Activated CD8-positive, alpha-beta memory T cell treated with anti-CD3 and anti-CD28 coated beads for 48 hours (primary cell): Measurements from ENCODE around the gene SLC25A11.

ENCODE experiments used
- DNase-seq, 3 experiments: peaks; one replicate each; pipeline ENCODE4 v3.0.0-alpha.2; 2020; ENCODE audit warnings: low read depth in 2 of 3, low spot score in 2 of 3

Gene SLC25A11

DNA sequence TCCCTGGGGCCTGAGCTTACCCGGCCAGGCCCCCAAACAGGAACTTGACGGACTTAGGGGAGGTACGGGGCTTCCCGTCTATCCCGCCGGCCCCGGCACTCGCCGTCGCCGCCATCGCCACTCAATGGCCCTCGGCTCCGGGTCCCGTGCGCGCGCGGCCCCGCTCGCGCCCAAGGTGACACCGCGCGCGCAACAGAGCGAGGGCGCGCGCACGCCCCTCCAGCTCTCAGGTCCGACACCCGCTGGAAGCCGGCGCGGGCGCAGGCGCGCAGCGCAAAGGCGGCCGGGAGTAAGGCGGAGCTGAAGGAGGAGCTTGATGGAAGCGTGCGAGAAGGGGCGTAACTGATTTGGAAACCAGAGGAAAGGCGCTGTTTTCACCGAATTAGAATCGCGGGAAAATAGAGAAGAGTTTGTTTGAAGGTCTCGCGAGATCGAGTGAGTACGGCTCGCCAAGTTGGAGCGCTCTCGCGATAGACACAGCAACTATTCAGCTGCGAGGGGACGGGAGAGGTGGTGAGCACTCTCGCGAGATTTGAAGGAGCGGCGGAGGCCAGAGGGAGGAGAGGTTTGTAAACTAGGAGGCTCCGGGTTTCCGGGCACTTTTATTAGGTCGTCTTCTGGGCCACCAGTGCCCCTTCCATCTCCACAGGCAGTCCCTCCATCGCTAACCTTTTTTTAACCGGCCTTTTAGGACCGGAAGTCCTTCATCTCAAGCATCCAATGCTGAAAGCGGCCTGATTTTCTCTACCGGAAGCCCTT, at the start of gene SLC25A11, which contains the start of gene RNF167:
Gene SLC25A11, minus strand, starts transcription at position 251 of the 759 bp plus-strand sequence. Its CDS starts 136 bp downstream, at position 115.
Gene RNF167, plus strand, starts transcription at position 473 of the 759 bp plus-strand sequence. CDS start 642 bp downstream, outside the sequence.
- DNase-seq = peak; percentile 78 to 96 (median 85)

- DNase-seq = no peak
Measured at GRCh38 chr17:4987767-4988567, 48.1 kb upstream of the SLC25A11 start.

- DNase-seq = peak; percentile 67 to 84 (median 72)
Measured at GRCh38 chr17:4986951-4987766, 47.3 kb upstream of the SLC25A11 start, which contains the start of gene CAMTA2. Gene CAMTA2 (minus strand): TSS chr17:4987675. CDS start chr17:4986222, 1,453 bp downstream.

- DNase-seq = no peak
Measured at GRCh38 chr17:4986403-4986802, 46.6 kb upstream of the SLC25A11 start.

DNA sequence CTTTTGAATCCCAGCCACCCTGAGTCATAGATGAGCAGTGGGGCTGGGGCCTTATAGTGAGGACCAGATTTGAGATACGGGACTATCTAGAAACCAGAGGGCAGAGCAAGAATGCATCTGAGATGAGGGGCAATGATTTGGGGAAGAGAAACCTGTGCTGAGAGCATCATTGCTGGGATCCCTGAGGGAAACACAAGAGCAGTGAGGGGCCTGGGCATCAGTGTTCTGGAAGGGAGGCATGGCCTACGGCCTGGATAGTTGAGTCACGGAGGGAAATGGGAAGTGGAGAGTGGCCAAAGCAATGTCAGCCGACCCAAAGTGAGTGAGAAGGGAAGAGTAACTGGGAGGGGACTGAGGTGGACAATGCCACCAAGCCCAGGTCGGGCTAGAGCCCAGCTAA, 42.5 kb upstream of the SLC25A11 start:
- no peak for DNase-seq

DNA sequence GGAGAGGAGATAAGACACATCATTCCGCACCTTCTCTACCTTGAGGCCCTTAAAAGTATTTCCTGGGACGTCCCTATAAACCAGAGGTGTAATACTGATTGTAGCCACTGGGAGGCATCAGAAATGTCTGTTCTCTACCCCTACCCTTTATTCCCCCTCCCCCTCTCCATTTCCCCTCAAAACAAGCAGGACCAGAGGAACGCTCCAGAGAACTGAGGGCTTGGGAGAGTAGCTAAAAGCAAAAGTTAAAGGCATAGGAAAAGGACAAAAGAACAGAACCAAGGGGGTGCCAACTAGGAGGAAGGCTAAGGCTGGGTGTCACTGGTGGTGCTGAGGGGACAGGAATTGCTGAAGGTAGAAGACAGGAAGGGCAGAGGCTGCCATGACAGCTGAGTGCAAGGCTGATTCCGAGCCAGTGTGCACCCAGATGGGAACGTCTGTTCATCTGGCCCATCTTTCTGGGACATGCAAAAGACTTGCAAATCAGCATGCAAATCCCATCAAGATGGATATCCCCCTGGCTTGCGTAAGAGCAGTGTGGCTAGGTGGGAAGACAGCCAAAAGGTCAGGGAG, 40.9 kb upstream of the SLC25A11 start:
- no peak for DNase-seq

DNA sequence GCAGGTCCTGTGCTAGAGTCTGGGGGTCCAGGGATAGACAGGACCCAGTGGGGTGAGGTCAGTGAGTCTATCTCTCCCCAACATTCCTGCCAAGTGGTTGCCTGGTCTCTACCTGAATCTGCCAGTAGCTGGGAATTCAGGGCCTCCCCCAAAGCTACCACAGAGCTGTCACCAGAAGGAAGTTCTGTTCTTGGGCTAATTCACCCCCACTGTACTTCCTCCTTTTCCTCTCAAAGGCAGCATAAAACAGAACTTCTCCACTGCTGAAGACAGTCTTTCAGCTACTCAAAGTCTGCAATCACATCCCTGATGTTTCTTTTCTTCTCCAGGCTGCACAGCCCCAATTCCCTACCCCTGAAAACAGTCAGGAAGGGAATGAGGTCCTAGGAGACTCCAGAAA, 38.9 kb upstream of the SLC25A11 start:
- DNase-seq = no peak

DNA sequence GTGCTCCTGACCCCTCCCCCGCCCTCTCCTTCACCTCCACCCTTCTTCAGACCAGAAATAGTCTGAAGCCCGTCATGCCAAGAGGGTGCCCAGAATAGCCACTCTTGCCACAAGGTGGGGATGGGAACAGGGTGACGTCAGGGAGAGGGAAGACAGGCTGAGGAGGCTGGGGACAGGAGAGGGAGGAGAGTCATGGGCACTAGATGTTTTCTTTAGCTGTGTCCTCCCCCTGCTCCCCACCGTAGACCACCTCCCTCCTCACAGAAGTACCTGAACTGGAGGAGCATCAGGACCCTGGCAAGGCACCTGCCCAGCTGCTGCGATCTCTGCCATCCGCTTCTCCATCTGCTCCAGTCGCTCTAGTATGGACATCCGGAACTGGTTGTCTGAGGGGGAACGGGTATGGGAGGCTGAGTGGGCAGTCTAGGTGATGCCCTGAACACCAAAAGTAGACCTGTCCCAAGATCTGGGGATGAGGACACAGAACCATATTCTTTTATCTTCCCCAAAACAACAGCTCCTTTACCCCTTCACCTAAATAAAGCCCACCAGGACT, 34.3 kb upstream of the SLC25A11 start:
- no peak for DNase-seq

GRCh38 chr17:4973256-4974114, 33.6 kb upstream of the SLC25A11 start:
- no peak for DNase-seq

GRCh38 chr17:4972752-4973151, 32.9 kb upstream of the SLC25A11 start:
- no peak for DNase-seq

GRCh38 chr17:4972322-4972721, 32.5 kb upstream of the SLC25A11 start:
- DNase-seq = no peak

DNA sequence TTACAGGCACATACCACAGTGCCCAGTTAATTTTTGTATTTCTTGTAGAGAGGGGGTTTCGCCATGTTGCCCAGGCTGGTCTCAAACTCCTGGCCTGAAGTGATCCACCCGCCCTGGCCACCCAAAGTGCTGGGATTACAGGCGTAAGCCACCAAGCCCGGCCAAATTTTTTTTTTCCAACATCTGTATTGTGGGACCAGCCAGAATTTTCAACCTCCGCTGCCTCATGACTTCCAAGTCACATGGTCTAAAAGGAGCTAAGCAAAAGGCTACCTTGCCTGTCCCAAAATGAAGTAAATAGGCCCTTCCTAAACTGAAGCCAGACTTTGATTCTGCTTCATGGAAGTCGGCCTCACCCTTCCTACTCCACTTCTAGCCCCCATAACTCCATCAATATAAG, 32.0 kb upstream of the SLC25A11 start:
- DNase-seq = no peak

GRCh38 chr17:4970273-4970672, 30.4 kb upstream of the SLC25A11 start:
- DNase-seq = no peak

GRCh38 chr17:4969551-4970173, 29.8 kb upstream of the SLC25A11 start:
- peak in 2 of 3 experiments; percentile 25 to 46 for DNase-seq

DNA sequence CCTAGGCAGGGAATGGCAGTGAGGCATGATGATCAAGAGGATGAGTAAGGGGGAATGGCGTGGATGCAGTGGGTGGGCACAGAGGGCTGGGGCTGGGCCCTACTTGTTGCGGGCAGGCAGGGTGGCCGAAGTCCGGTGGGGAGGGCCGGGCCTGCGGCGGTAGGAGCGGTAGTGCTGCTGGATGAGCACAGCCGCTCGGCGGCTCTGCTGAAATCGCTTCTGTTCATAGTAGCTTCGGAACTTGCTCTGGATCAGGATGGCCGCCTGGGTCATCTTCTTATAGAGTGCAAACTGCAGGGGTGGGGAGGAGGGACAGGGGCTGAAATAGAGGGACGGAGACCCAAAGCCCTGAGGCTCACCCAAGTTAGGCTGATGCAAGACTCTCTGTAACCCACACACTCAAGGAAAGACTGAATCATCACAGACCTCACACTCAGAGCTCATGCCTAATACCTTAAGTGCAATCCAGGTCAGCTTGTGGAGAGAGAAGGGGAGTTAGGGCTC, 29.3 kb upstream of the SLC25A11 start:
- DNase-seq = peak; percentile 40 to 60 (median 52)

DNA sequence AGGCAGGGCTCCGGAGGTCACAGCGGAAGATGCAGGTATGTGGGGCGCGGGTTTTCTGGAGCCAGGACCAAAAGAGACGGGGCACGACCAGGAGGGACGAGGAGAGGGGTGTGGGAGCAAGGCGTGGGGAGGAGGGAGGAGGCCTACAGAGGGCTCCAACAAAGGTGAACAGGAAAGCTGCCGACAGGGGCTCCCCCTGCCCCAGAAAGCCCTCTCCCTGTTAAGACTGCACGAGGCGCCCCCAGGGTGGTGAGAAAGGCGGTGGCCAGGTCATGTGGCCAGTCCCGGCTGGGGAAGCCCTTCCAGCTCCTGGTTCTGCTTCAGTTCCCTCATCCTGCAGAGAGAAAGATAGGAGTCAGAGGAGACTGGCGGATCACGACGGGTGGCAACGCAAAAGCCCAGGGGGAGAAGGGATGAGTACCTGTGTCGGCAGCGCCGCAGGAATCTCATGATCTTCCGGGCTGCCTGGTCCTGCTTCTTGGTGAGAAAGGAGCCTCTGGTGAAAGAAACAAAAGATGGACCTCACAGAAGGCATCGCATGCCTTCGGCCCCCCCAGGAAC, 28.7 kb upstream of the SLC25A11 start:
- peak in 1 of 3 experiments; percentile 29 for DNase-seq

DNA sequence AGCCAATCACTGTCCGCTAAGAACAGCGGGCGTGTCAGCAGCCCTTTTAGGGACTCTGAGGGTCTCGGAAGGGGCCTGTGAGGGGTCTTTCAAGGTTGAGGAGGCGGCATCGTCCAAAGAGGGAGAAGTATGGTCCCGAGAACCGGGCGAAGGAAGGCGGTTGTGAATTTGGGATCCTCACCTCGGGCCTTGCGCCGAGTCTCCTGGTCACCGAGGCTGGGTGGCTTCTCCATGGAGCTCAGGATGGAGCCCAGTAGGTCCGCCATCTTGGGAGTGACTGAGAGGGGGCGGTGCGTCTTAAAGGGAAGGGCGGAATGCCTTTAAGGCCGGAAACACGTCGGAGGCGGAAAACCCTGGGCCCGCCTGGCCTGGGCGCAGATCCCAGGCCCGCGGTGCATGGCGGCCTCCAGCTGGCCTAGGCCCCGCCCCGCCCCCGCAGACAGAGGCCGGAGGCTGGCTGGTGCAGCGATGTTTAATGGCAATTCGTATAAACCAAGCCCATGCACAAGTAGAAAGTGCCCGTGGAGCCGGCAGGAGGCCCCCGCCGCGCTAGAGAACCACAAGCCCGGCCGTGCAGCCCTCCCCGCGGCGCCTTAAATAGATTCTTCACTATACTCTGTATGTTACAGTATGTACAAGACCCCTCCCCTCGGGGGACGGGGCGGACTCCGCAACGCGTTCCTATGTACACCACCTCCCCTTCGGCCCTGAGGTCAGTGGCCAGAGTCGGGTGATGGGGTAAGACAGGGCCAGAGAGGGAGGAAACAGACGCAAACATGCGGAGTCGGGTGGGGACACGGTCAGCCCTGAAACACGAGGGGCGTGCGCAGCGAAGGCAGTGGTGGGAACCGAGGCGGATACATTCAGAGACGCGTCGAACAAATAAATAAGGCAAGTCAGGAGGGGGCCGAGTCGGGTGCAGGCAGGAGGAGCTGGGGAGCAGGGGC, 28.0 kb upstream of the SLC25A11 start, which contains the start of gene SPAG7:
Gene SPAG7, minus strand, starts transcription at position 279 of the 947 bp plus-strand sequence. Its CDS starts 13 bp downstream, at position 266.
- DNase-seq = peak; percentile 86 to 89 (median 86)
